GM18499 (cell line): ENCODE data around the gene NAGS.
"Not testable (repeated sequence)": the region's sequence is repeated elsewhere in the genome, so short reads cannot be mapped to it uniquely, and the experiment has no call there.

Experiments used
- ATAC-seq: cut with Tn5 transposase; IDR thresholded peaks from one replicate; pipeline ENCODE4 v1.9.1; 2021; ENCODE audit warnings: moderate number of reproducible peaks; ENCODE audit not compliant: insufficient read depth, unreplicated experiment

Gene NAGS

GRCh38 chr17:44037471-44037870, 33.0 kb downstream of the NAGS start:
- ATAC-seq: no peak

DNA sequence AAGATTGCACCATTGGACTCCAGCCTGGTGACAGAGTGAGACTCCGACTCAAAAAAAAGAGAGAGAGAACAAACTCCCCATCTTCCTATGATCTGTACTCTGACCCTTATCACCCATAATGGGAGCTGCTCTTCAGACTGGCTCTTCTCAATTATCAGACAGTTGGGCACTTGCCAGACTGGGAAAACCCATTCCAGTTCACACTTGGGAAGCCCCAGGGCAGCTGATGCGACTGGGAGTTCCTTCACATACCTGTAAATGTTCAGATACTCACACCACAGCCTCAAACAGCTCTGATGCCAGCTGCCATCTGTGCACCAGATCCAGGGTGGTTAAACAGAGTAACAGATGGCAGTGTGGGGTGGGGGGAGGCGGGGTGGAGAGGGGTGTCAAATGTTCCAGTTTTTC, 34.2 kb downstream of the NAGS start:
- no peak for ATAC-seq

GRCh38 chr17:44039829-44040635, 35.6 kb downstream of the NAGS start:
- ATAC-seq: no peak

GRCh38 chr17:44043272-44043696, 38.9 kb downstream of the NAGS start:
- ATAC-seq: no peak

DNA sequence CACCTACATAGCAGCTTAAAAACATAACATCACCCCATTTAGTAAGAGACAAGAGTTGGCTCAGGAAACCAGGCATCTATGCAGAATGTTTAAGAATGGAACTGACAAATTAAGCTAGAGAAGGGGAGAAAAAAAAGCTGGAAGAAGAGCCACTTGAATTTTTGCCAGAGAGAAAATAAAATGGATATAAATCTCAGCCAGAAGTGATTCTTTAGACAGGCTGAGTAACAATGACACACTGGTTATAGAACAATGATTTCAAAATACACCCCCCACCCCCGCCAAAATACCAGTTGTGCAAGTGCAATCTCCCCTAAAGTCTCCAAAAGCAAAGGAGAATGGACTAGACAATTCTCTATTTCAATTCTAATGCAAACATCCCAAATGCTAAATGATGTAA, 39.6 kb downstream of the NAGS start:
- no peak for ATAC-seq

GRCh38 chr17:44045486-44045885, 41.1 kb downstream of the NAGS start:
- no peak for ATAC-seq

DNA sequence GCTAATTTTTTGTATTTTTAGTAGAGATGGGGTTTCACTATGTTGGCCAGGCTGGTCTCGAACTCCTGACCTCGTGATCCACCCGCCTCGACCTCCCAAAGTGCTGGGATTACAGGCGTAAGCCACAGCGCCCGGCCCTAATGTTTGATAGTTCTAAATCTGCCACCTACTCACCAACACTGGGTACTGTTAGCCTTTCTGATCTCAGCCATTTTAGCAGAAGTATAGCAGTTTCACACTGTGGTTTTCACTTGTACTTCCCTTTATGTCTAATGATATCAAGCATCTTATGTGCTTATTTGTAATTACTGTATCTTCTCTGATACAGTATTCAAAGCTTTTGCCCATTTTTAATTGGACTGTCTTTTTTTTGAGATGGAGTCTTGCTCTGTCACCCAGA, 42.5 kb downstream of the NAGS start:
- ATAC-seq: not testable (repeated sequence)

DNA sequence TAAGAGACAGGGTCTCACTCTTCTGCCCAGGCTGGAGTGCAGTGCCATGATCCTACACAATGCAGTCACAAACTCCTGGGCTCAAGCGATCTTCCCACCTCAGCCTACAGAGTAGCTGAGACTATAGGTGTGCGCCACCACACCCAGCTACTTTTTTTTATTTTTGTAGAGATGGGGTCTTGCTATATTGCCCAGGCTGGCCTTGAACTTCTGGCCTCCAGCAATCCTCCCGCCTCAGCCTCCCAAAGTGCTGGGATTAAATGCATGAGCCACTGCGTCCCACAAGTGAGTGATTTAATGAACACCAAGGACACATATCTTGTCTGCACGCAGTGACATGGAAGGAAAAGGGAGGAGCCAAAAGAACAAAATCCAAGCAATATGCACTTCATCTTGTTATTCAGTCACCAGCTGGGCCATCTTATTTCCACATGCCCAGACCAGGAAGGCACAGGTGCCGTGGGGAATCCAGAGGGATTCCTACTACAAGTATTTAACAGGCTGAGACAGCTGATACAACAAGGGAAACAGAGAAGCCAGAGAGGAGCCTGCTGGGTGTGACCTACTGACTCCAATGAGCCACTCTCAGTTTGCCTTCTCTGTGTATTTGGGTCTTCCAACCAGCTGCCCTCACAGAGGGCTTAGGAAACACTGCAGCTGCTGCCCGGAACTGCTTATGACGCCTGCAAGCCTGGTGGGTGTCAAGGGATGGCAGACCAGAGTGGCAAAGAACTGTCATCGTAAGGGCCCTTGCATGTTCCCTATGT, 45.1 kb downstream of the NAGS start:
- ATAC-seq: no peak

- no peak for ATAC-seq
Observed at GRCh38 chr17:44053125-44053872, 48.9 kb downstream of the NAGS start.
